GM18499 (cell line): ENCODE data around the gene CD209.
"Not testable (repeated sequence)": the region's sequence is repeated elsewhere in the genome, so short reads cannot be mapped to it uniquely, and the experiment has no call there.

Source experiments
- ATAC-seq: cut with Tn5 transposase; IDR thresholded peaks from one replicate; pipeline ENCODE4 v1.9.1; 2021; ENCODE audit warnings: moderate number of reproducible peaks; ENCODE audit not compliant: insufficient read depth, unreplicated experiment

Gene CD209

GRCh38 chr19:7746903-7747884, at the start of gene CD209:
Gene CD209 (minus strand): TSS chr19:7747534. CDS start chr19:7747511, 23 bp downstream.
- ATAC-seq: no peak

- ATAC-seq: no peak
Measured at GRCh38 chr19:7795555-7796161, 48.3 kb upstream of the CD209 start.

- no peak for ATAC-seq
Measured at GRCh38 chr19:7793493-7793892, 46.2 kb upstream of the CD209 start.

GRCh38 chr19:7792701-7793100, 45.4 kb upstream of the CD209 start:
- not testable (repeated sequence) for ATAC-seq

- no peak for ATAC-seq
Measured at GRCh38 chr19:7792281-7792680, 44.9 kb upstream of the CD209 start.

- ATAC-seq: no peak
Measured at GRCh38 chr19:7790416-7790815, 43.1 kb upstream of the CD209 start.

- no peak for ATAC-seq
Measured at GRCh38 chr19:7789447-7789846, 42.1 kb upstream of the CD209 start.

- no peak for ATAC-seq
Measured at GRCh38 chr19:7788933-7789323, 41.6 kb upstream of the CD209 start.

GRCh38 chr19:7788178-7788932, 41.0 kb upstream of the CD209 start:
- ATAC-seq: no peak

GRCh38 chr19:7787602-7788177, 40.4 kb upstream of the CD209 start:
- no peak for ATAC-seq

- no peak for ATAC-seq
Measured at GRCh38 chr19:7787141-7787540, 39.8 kb upstream of the CD209 start.

- no peak for ATAC-seq
Measured at GRCh38 chr19:7784856-7785255, 37.5 kb upstream of the CD209 start.

- no peak for ATAC-seq
Measured at GRCh38 chr19:7783991-7784423, 36.7 kb upstream of the CD209 start.

- ATAC-seq: no peak
Measured at GRCh38 chr19:7781157-7781556, 33.8 kb upstream of the CD209 start.

- no peak for ATAC-seq
Measured at GRCh38 chr19:7779631-7780486, 32.5 kb upstream of the CD209 start.

- no peak for ATAC-seq
Measured at GRCh38 chr19:7778081-7778480, 30.7 kb upstream of the CD209 start.

GRCh38 chr19:7775761-7776160, 28.4 kb upstream of the CD209 start:
- no peak for ATAC-seq

- ATAC-seq: no peak
Measured at GRCh38 chr19:7773841-7774240, 26.5 kb upstream of the CD209 start.

- ATAC-seq: no peak
Measured at GRCh38 chr19:7772752-7773291, 25.5 kb upstream of the CD209 start.
